Measurements from ENCODE around the gene MORN2. TPM values are rescaled to one million over a fixed set of nuclear protein-coding genes. Genes with fewer than 3 reads are reported as not detected.

The MORN2 gene
- total RNA-seq, 2 experiments from 2014 or later, result 4.1 to 6.7 TPM

Other genes with a start within 250 kb of the MORN2 start
- 10 to 100 TPM; 90.2 to 95.3 TPM for gene GALM, start 209.9 kb upstream of the MORN2 start, total RNA-seq
- gene SRSF7, start 124.6 kb upstream of the MORN2 start, total RNA-seq, result 100 to 1,000 TPM; 276 to 279 TPM
- gene GEMIN6, start 97.8 kb upstream of the MORN2 start, total RNA-seq, result 10 to 100 TPM; 24.9 to 26.0 TPM
- 10 to 100 TPM; 14.4 to 14.6 TPM for gene DHX57, start within 50 bp of the MORN2 start, total RNA-seq
- under 1 TPM; 0.34 to 0.38 TPM for gene ARHGEF33, start 13.9 kb downstream of the MORN2 start, total RNA-seq
- gene SOS1, start 245.1 kb downstream of the MORN2 start, total RNA-seq, result 10 to 100 TPM; 34.4 to 41.2 TPM